Measurements from ENCODE around the gene TMEM109.

The TMEM109 gene

DNA sequence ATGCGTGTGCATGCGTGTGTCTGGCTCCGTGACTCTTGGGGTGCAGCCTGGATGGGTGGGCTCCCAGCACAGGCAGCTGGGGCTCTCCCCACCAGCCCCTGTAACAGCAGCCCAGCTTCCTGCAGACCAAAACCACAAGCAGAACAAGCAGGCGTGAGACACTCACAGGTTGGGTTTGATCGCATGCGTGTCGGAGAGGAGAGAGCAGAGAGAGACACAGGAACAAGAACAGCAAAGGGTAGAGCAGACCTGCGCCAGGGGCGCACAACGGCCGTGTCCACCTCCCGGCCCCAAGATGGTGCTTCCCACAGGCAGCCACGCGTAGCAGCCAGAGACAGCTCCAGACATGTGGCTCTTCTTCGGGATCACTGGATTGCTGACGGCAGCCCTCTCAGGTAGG, 57.6 kb downstream of the TMEM109 start, which contains the start of gene CD6:
TSS of gene CD6 (plus strand) at position 161 of the 400 bp plus-strand sequence. CDS start at position 347, 186 bp downstream.
- DNase-seq (ENCODE audit: low read depth) = no peak

DNA sequence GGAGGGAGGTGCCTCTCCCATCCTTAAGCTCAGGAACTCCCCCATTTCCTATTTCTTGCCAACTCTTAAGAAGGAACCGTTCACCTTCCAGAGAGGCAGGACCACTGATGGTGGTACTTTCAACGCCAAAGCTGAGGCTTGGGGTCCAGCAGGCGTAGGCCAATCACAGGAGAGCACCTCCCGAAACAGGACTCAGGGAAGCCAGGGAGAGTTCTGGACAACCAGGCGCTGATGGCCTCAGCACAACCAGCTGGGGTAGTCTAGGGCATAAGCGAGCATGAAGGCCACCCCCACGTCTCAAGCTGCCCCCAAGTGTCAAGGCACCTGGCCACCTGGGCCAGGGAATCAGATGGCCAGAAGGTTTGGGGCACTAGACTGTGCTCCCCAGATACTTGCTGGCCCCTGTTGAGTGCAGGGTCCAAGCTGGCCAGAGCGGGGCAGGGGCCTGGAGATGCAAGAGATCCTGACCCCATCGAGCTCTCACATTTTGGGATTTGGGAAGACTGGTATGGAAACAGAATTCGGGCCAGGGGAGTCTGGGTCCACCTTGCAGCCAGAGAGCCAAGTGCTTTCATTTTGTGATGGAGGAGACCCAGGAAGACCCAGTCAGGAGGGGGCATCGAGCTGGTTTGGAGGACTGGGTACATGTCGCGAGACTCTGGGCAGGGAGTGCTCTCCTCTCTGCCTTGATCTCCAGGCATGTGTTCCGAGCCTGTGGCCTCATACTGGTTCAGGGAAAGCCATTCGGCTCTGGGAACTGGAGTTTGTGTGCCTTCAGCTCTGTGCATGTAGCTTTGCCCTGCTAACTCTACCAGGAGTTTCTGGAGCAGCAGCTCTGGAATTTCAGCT, 58.4 kb downstream of the TMEM109 start:
- DNase-seq (ENCODE audit: low read depth) = no peak
